ENCODE measurements around the gene GLB1L.

The GLB1L gene

DNA sequence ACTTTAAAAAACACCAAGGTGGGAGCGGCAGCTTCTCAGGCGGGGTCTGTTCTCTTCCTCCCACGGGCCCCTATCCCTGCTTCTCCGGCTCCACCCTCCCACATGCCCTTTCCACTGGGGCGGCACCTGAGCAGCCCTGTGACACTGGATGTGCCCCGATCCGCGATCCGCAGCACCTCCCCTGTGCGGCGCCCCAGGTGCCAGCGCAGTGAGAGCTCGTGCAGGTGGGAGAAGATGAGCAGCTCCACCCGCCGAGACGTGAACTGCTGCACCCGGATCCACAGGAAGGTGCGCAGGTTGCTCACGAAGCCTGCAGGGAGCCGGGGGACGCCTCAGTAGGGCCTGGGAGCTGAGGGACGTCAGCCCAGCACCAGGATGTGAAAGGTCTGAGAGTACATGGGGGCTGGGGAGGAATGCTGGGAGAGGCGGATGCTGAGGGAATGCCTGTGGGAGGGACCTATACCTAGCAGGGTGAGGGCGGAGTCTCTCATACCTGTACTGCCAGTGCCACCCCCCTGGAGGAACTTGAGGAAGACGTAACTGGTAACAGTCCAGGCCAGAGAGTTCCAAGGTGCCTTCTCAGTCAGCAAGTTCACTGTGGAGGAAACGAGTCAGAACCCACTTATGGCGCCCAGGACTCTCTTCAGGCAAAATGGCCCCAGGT, 29.2 kb downstream of the GLB1L start:
- Histone ChIP-seq H3K9me3 (ENCODE audit: control insufficient read depth, low read length) (no peaks in the 10 kb centered on the region), H4K8ac (ENCODE audit: low read length) (no peak overlapping the region), H4K91ac (ENCODE audit: low read length) (no peak overlapping the region), H3K79me1 (replicated peaks; ENCODE audit: low read length, poor library complexity, severe bottlenecking) (peaks cover 17% of the 10 kb centered on the region), H3K9ac (ENCODE audit: low read length) (peak overlapping the region; percentile 53), H2BK15ac (ENCODE audit: low read depth, poor library complexity, severe bottlenecking) (no peak overlapping the region), H3K36me3 (ENCODE audit: control insufficient read depth in 1 of 2, insufficient read depth in 2 of 2, low read depth in 1 of 2, low read length in 2 of 2) (peaks cover 58 to 72% of the 10 kb centered on the region in 2 experiments), H3K14ac (ENCODE audit: low read length in 2 of 2) (peak overlapping the region in 1 of 2 experiments; percentile 48), H2BK12ac (ENCODE audit: low read length in 2 of 2) (peak overlapping the region in 1 of 2 experiments; percentile 7), H3K4ac (ENCODE audit: low read depth in 1 of 2, low read length in 2 of 2) (peak overlapping the region in 1 of 2 experiments; percentile 52), H3K4me3 (ENCODE audit: insufficient read depth in 1 of 2, low read depth in 1 of 2, low read length in 2 of 2) (no peak overlapping the region), H3K4me2 (ENCODE audit: low read length, poor library complexity, severe bottlenecking) (no peak overlapping the region), H3K23ac (ENCODE audit: low read length in 2 of 2) (no peak overlapping the region), H2BK5ac (ENCODE audit: low read depth, low read length, poor library complexity, severe bottlenecking) (no peak overlapping the region), H2AK5ac (ENCODE audit: low read length, severe bottlenecking) (no peak overlapping the region), H3K4me1 (ENCODE audit: control insufficient read depth, insufficient read depth, low read depth, low read length) (peaks cover 15% of the 10 kb centered on the region), H3K27me3 (ENCODE audit: control insufficient read depth in 1 of 2, insufficient read depth in 1 of 2, low read length in 2 of 2) (no peaks in the 10 kb centered on the region), H2AFZ (ENCODE audit: low read depth, low read length) (no peak overlapping the region), H3K18ac (ENCODE audit: low read depth in 1 of 2, low read length in 2 of 2) (no peak overlapping the region), H2BK120ac (ENCODE audit: low read depth, low read length) (no peak overlapping the region), H3K27ac (ENCODE audit: low read length, poor library complexity, severe bottlenecking) (no peak overlapping the region)
- DNase-seq = no peak
- WGBS = 95% methylated on average over 27 of the region's 27 CpGs

DNA sequence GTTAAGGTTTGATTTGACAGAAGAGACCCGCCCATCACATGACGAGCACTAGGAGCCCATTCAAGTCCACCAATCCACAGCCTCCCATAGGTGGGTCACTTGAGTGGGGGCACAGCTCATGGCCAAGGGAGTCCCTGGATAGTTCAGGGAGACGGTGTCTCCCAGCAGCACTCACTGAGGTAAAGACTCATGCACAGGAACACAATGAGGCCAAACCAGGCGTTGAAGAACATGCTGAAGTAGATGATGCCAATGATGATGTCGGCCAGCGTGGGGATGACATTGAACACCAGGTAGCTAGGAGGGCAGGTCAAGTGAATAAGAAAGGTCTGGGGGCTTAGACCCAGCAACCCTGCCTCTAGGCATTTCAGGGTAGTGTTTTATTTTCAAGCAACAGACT, 30.5 kb downstream of the GLB1L start:
- Histone ChIP-seq H3K18ac (ENCODE audit: low read depth in 1 of 2, low read length in 2 of 2) (no peak overlapping the region), H3K4me1 (ENCODE audit: control insufficient read depth, insufficient read depth, low read depth, low read length) (peaks cover 15% of the 10 kb centered on the region), H3K27ac (ENCODE audit: low read length, poor library complexity, severe bottlenecking) (no peak overlapping the region), H3K4me2 (ENCODE audit: low read length, poor library complexity, severe bottlenecking) (no peak overlapping the region), H3K4me3 (ENCODE audit: insufficient read depth in 1 of 2, low read depth in 1 of 2, low read length in 2 of 2) (no peak overlapping the region), H2BK5ac (ENCODE audit: low read depth, low read length, poor library complexity, severe bottlenecking) (no peak overlapping the region), H3K4ac (ENCODE audit: low read depth in 1 of 2, low read length in 2 of 2) (no peak overlapping the region), H2BK15ac (ENCODE audit: low read depth, poor library complexity, severe bottlenecking) (no peak overlapping the region), H4K8ac (ENCODE audit: low read length) (no peak overlapping the region), H3K36me3 (ENCODE audit: control insufficient read depth in 1 of 2, insufficient read depth in 2 of 2, low read depth in 1 of 2, low read length in 2 of 2) (peaks cover 58 to 72% of the 10 kb centered on the region in 2 experiments), H3K27me3 (ENCODE audit: control insufficient read depth in 1 of 2, insufficient read depth in 1 of 2, low read length in 2 of 2) (no peaks in the 10 kb centered on the region), H2AK5ac (ENCODE audit: low read length, severe bottlenecking) (no peak overlapping the region), H4K91ac (ENCODE audit: low read length) (no peak overlapping the region), H3K9ac (ENCODE audit: low read length) (no peak overlapping the region), H3K79me1 (replicated peaks; ENCODE audit: low read length, poor library complexity, severe bottlenecking) (peaks cover 17% of the 10 kb centered on the region), H2BK120ac (ENCODE audit: low read depth, low read length) (no peak overlapping the region), H3K14ac (ENCODE audit: low read length in 2 of 2) (no peak overlapping the region), H2AFZ (ENCODE audit: low read depth, low read length) (no peak overlapping the region), H2BK12ac (ENCODE audit: low read length in 2 of 2) (no peak overlapping the region), H3K9me3 (ENCODE audit: control insufficient read depth, low read length) (no peaks in the 10 kb centered on the region), H3K23ac (ENCODE audit: low read length in 2 of 2) (no peak overlapping the region)
- WGBS = 96% methylated on average over 6 of the region's 6 CpGs
- no peak for DNase-seq

DNA sequence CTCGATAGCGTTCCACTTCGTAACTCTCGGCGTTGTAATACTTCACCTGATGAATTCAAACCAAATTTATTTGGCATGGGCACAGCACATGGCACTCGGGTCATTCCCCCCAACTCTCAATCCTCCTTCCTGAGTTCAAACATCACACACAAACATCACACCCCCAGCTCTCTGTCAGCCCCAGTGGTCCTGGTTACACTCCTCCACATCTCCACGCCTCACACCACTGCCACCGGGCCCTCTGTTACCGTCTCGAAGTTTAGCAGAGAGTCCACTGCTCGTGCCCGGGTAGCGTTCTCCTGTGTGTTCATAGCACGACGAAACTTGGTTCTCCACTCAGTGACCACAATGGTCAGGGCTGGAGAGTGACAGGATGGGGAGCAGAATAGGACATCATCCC, 31.1 kb downstream of the GLB1L start:
- Histone ChIP-seq H2BK5ac (ENCODE audit: low read depth, low read length, poor library complexity, severe bottlenecking) (no peak overlapping the region), H3K14ac (ENCODE audit: low read length in 2 of 2) (no peak overlapping the region), H3K27ac (ENCODE audit: low read length, poor library complexity, severe bottlenecking) (no peak overlapping the region), H3K4ac (ENCODE audit: low read depth in 1 of 2, low read length in 2 of 2) (no peak overlapping the region), H3K79me1 (replicated peaks; ENCODE audit: low read length, poor library complexity, severe bottlenecking) (peaks cover 17% of the 10 kb centered on the region), H3K36me3 (ENCODE audit: control insufficient read depth in 1 of 2, insufficient read depth in 2 of 2, low read depth in 1 of 2, low read length in 2 of 2) (peaks cover 58 to 75% of the 10 kb centered on the region in 2 experiments), H4K91ac (ENCODE audit: low read length) (no peak overlapping the region), H3K9me3 (ENCODE audit: control insufficient read depth, low read length) (no peaks in the 10 kb centered on the region), H3K27me3 (ENCODE audit: control insufficient read depth in 1 of 2, insufficient read depth in 1 of 2, low read length in 2 of 2) (no peaks in the 10 kb centered on the region), H2BK120ac (ENCODE audit: low read depth, low read length) (no peak overlapping the region), H3K23ac (ENCODE audit: low read length in 2 of 2) (no peak overlapping the region), H2AK5ac (ENCODE audit: low read length, severe bottlenecking) (no peak overlapping the region), H3K4me2 (ENCODE audit: low read length, poor library complexity, severe bottlenecking) (no peak overlapping the region), H2BK15ac (ENCODE audit: low read depth, poor library complexity, severe bottlenecking) (no peak overlapping the region), H3K4me1 (ENCODE audit: control insufficient read depth, insufficient read depth, low read depth, low read length) (peaks cover 12% of the 10 kb centered on the region), H3K18ac (ENCODE audit: low read depth in 1 of 2, low read length in 2 of 2) (no peak overlapping the region), H2BK12ac (ENCODE audit: low read length in 2 of 2) (no peak overlapping the region), H2AFZ (ENCODE audit: low read depth, low read length) (no peak overlapping the region), H4K8ac (ENCODE audit: low read length) (no peak overlapping the region), H3K9ac (ENCODE audit: low read length) (no peak overlapping the region), H3K4me3 (ENCODE audit: insufficient read depth in 1 of 2, low read depth in 1 of 2, low read length in 2 of 2) (no peak overlapping the region)
- DNase-seq = no peak
- 94% methylated on average over 15 of the region's 15 CpGs for WGBS

DNA sequence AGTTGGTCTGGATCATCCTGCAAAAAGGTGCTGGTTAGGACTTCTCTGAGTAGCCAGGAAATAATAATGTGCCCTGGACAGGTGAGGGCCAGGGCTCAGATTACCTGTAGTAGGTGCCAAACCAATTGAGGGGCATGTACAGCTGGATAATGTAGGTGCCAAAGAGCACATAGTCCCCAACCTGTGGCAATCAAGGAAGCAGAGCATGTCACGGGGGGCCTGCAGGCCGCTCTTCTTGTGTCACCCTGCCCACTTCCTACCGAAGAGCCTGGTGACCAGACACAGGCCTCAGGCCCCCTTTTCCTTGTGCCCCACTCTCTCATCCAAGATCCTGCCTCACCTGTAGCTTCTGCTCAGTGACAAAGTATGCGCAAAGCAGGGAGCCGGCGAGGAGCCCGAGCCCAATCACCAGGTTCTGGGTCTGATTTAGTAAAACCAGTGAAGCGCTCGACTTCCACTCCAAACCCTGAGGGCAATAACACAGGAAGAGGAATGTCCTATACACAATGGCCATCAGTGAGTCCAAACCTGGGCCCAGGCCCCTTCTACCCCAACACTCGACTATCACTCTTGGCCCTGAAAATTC, 31.7 kb downstream of the GLB1L start:
- H2BK5ac ChIP-seq (ENCODE audit: low read depth, low read length, poor library complexity, severe bottlenecking) = no peak overlapping the region
- H2BK120ac ChIP-seq (ENCODE audit: low read depth, low read length) = no peak overlapping the region
- peaks cover 8% of the 10 kb centered on the region for H3K4me1 ChIP-seq (ENCODE audit: control insufficient read depth, insufficient read depth, low read depth, low read length)
- 98% methylated on average over 10 of the region's 10 CpGs for WGBS
- no peak overlapping the region for H3K9ac ChIP-seq (ENCODE audit: low read length)
- H3K18ac ChIP-seq (ENCODE audit: low read depth in 1 of 2, low read length in 2 of 2) = no peak overlapping the region
- no peak overlapping the region for H4K8ac ChIP-seq (ENCODE audit: low read length)
- H3K14ac ChIP-seq (ENCODE audit: low read length in 2 of 2) = no peak overlapping the region
- no peaks in the 10 kb centered on the region for H3K27me3 ChIP-seq (ENCODE audit: control insufficient read depth in 1 of 2, insufficient read depth in 1 of 2, low read length in 2 of 2)
- peaks cover 19% of the 10 kb centered on the region for H3K79me1 ChIP-seq (replicated peaks; ENCODE audit: low read length, poor library complexity, severe bottlenecking)
- H2BK12ac ChIP-seq (ENCODE audit: low read length in 2 of 2) = no peak overlapping the region
- DNase-seq = no peak
- peaks cover 62 to 80% of the 10 kb centered on the region in 2 experiments for H3K36me3 ChIP-seq (ENCODE audit: control insufficient read depth in 1 of 2, insufficient read depth in 2 of 2, low read depth in 1 of 2, low read length in 2 of 2)
- H2BK15ac ChIP-seq (ENCODE audit: low read depth, poor library complexity, severe bottlenecking) = no peak overlapping the region
- no peak overlapping the region for H3K23ac ChIP-seq (ENCODE audit: low read length in 2 of 2)
- no peak overlapping the region for H3K4me3 ChIP-seq (ENCODE audit: insufficient read depth in 1 of 2, low read depth in 1 of 2, low read length in 2 of 2)
- H2AFZ ChIP-seq (ENCODE audit: low read depth, low read length) = no peak overlapping the region
- no peak overlapping the region for H3K27ac ChIP-seq (ENCODE audit: low read length, poor library complexity, severe bottlenecking)
- H2AK5ac ChIP-seq (ENCODE audit: low read length, severe bottlenecking) = no peak overlapping the region
- no peak overlapping the region for H3K4me2 ChIP-seq (ENCODE audit: low read length, poor library complexity, severe bottlenecking)
- no peaks in the 10 kb centered on the region for H3K9me3 ChIP-seq (ENCODE audit: control insufficient read depth, low read length)
- no peak overlapping the region for H3K4ac ChIP-seq (ENCODE audit: low read depth in 1 of 2, low read length in 2 of 2)
- no peak overlapping the region for H4K91ac ChIP-seq (ENCODE audit: low read length)
